ENCODE results near the gene PCNX2.

DNA sequence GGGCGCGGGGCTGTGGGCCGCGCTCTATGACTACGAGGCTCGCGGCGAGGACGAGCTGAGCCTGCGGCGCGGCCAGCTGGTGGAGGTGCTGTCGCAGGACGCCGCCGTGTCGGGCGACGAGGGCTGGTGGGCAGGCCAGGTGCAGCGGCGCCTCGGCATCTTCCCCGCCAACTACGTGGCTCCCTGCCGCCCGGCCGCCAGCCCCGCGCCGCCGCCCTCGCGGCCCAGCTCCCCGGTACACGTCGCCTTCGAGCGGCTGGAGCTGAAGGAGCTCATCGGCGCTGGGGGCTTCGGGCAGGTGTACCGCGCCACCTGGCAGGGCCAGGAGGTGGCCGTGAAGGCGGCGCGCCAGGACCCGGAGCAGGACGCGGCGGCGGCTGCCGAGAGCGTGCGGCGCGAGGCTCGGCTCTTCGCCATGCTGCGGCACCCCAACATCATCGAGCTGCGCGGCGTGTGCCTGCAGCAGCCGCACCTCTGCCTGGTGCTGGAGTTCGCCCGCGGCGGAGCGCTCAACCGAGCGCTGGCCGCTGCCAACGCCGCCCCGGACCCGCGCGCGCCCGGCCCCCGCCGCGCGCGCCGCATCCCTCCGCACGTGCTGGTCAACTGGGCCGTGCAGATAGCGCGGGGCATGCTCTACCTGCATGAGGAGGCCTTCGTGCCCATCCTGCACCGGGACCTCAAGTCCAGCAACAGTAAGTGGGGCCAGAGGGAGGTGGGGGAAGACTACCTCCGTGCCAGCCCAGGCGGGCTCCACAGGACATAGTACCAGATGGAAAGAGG lies 32.8 kb upstream of the PCNX2 start:
- TF ChIP-seq POLR2A (IDR thresholded peaks at IDR 0.05; ENCODE audit: low read length): no peak
- TF ChIP-seq GATA1 (IDR thresholded peaks at IDR 0.05; ENCODE audit: low read depth, low read length): no peak
